ENCODE measurements around the gene CTDSPL. TPM values are rescaled to one million over a fixed set of nuclear protein-coding genes. Genes with fewer than 3 reads are reported as not detected.
"Not testable (repeated sequence)": the region's sequence is repeated elsewhere in the genome, so short reads cannot be mapped to it uniquely, and the experiment has no call there.

Gene CTDSPL, protein sequence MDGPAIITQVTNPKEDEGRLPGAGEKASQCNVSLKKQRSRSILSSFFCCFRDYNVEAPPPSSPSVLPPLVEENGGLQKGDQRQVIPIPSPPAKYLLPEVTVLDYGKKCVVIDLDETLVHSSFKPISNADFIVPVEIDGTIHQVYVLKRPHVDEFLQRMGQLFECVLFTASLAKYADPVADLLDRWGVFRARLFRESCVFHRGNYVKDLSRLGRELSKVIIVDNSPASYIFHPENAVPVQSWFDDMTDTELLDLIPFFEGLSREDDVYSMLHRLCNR
- 1 to 10 TPM; 1.1 to 1.7 (median 1.3) TPM for total RNA-seq

- Mint-ChIP-seq H3K36me3 (ENCODE audit: insufficient read depth) (no peaks in the 10 kb centered on the region), H3K27me3 (ENCODE audit: low read depth) (peaks cover 22% of the 10 kb centered on the region), H3K4me1 (ENCODE audit: low read depth) (peaks cover 17% of the 10 kb centered on the region), H3K9me3 (no peaks in the 10 kb centered on the region), H3K4me3 (peak within 1 kb of the TSS; percentile 81)
- ATAC-seq (peak; percentile 33 to 38), DNase-seq (no peak)
Measured at GRCh38 chr3:37861620-37862041, at the start of gene CTDSPL. Gene CTDSPL (plus strand): TSS chr3:37861880. CDS start chr3:37862200, 320 bp downstream.

DNA sequence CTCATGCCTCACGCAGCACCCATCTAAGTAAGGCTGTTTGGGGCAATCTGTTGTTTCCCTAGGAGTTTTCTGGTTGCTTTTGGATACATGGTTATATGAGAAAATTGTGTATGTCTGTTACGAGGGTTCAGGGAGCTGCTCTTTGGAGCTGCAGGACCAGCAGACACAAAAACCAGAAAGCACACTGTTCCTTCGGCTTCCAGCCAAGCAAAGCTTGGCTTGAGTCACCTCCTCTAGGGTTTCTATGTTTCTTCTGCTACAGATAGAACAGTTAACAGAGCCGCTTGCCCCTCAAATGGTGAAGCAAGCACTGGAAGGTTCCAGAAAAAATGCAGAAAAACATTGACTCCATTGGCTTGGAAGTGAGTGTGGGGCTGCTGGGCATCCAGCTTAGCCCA, 49.2 kb upstream of the CTDSPL start:
- H3K27me3 Mint-ChIP-seq (ENCODE audit: low read depth) = peaks cover 10% of the 10 kb centered on the region
- ATAC-seq (no peak), DNase-seq (no peak)
- no peak overlapping the region for H3K4me3 Mint-ChIP-seq
- H3K4me1 Mint-ChIP-seq (ENCODE audit: low read depth) = no peaks in the 10 kb centered on the region
- H3K36me3 Mint-ChIP-seq (ENCODE audit: insufficient read depth) = no peaks in the 10 kb centered on the region
- H3K9me3 Mint-ChIP-seq = no peaks in the 10 kb centered on the region

- H3K4me1 Mint-ChIP-seq (ENCODE audit: low read depth) = no peaks in the 10 kb centered on the region
- H3K4me3 Mint-ChIP-seq = no peak overlapping the region
- no peaks in the 10 kb centered on the region for H3K36me3 Mint-ChIP-seq (ENCODE audit: insufficient read depth)
- H3K9me3 Mint-ChIP-seq = no peaks in the 10 kb centered on the region
- no peak for DNase-seq
- H3K27me3 Mint-ChIP-seq (ENCODE audit: low read depth) = peaks cover 11% of the 10 kb centered on the region
- no peak for ATAC-seq
Measured at GRCh38 chr3:37813403-37813802, 48.3 kb upstream of the CTDSPL start.

- DNase-seq (no peak), ATAC-seq (no peak)
- peaks cover 11% of the 10 kb centered on the region for H3K27me3 Mint-ChIP-seq (ENCODE audit: low read depth)
- H3K4me3 Mint-ChIP-seq = no peak overlapping the region
- H3K36me3 Mint-ChIP-seq (ENCODE audit: insufficient read depth) = no peaks in the 10 kb centered on the region
- no peaks in the 10 kb centered on the region for H3K4me1 Mint-ChIP-seq (ENCODE audit: low read depth)
- H3K9me3 Mint-ChIP-seq = no peaks in the 10 kb centered on the region
Measured at GRCh38 chr3:37814547-37814946, 47.1 kb upstream of the CTDSPL start.

- not testable (repeated sequence) for H3K4me1 Mint-ChIP-seq (ENCODE audit: low read depth); H3K36me3 Mint-ChIP-seq (ENCODE audit: insufficient read depth); H3K9me3 Mint-ChIP-seq; DNase-seq; ATAC-seq; H3K4me3 Mint-ChIP-seq
- H3K27me3 Mint-ChIP-seq (ENCODE audit: low read depth) = peaks cover 11% of the 10 kb centered on the region
Measured at GRCh38 chr3:37815156-37815555, 46.5 kb upstream of the CTDSPL start.

DNA sequence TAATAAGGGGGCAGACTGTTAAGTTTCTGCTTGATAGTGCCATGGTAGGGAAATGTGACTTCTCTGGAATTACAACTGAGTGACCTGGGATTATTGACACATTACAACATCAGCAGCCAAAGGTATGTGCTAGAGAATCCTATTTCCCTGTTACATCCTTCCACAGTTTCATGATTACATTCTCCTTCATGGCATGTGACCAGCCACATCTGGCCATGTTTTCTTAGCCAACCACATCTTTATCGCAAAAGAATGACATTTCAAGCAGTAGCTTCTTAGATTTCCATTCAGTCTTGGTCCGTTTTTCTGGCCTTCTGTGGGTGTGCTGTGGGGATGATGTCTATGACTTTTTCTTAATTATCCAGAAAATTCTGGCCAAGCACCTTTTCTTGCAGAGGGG, 45.4 kb upstream of the CTDSPL start:
- Mint-ChIP-seq H3K27me3 (ENCODE audit: low read depth) (peaks cover 11% of the 10 kb centered on the region), H3K4me3 (no peak overlapping the region), H3K4me1 (ENCODE audit: low read depth) (no peaks in the 10 kb centered on the region), H3K36me3 (ENCODE audit: insufficient read depth) (no peaks in the 10 kb centered on the region), H3K9me3 (no peaks in the 10 kb centered on the region)
- no peak for DNase-seq
- no peak for ATAC-seq

- no peak for ATAC-seq
- Mint-ChIP-seq H3K4me3 (no peak overlapping the region), H3K9me3 (no peaks in the 10 kb centered on the region), H3K4me1 (ENCODE audit: low read depth) (no peaks in the 10 kb centered on the region), H3K36me3 (ENCODE audit: insufficient read depth) (no peaks in the 10 kb centered on the region), H3K27me3 (ENCODE audit: low read depth) (peaks cover 11% of the 10 kb centered on the region)
- DNase-seq = no peak
Measured at GRCh38 chr3:37819591-37819990, 42.1 kb upstream of the CTDSPL start.

DNA sequence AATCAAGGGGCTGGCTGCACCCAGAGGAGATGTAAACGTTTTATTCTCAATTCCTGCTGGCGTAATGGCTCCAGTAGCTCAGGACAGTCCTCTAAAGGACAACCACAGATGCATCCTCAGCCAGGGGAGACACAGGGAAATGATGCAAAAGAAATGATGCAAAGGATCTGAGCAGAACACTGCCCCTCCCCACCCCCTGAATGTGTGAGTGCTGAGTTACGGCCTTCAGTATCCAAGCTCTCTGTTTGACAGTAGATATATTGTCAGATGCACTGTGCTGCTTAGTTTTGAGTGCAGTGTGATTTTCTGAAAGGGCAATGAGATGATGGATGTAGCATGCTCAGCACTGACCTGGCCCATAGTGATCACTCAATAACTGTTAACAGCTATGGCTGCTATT, 41.4 kb upstream of the CTDSPL start:
- Mint-ChIP-seq H3K36me3 (ENCODE audit: insufficient read depth) (no peaks in the 10 kb centered on the region), H3K9me3 (no peaks in the 10 kb centered on the region), H3K4me3 (no peak overlapping the region), H3K4me1 (ENCODE audit: low read depth) (no peaks in the 10 kb centered on the region), H3K27me3 (ENCODE audit: low read depth) (peaks cover 11% of the 10 kb centered on the region)
- ATAC-seq (no peak), DNase-seq (no peak)

DNA sequence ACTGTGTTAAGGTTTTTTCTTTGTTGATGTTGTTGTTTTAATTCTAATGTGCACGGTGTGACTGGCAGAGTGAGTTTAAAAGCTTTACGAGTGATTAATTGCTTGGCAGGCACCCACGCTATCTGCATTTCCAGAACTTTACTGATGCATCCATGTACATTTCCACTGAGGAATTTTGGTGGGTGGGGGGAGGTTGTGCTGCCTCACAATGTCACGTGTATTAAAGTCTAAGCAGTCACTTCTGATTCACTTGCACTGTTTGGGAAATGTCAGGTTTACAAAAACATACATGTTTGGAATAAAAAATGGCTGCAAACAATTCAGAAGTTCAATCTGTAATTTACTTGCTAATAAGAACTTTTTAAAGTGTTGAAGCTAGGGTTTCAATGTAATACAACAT, 38.5 kb upstream of the CTDSPL start:
- Mint-ChIP-seq H3K4me3 (no peak overlapping the region), H3K36me3 (ENCODE audit: insufficient read depth) (no peaks in the 10 kb centered on the region), H3K4me1 (ENCODE audit: low read depth) (no peaks in the 10 kb centered on the region), H3K27me3 (ENCODE audit: low read depth) (peaks cover 9% of the 10 kb centered on the region), H3K9me3 (no peaks in the 10 kb centered on the region)
- no peak for ATAC-seq
- no peak for DNase-seq

- peaks cover 13% of the 10 kb centered on the region for H3K27me3 Mint-ChIP-seq (ENCODE audit: low read depth)
- no peaks in the 10 kb centered on the region for H3K9me3 Mint-ChIP-seq
- no peaks in the 10 kb centered on the region for H3K36me3 Mint-ChIP-seq (ENCODE audit: insufficient read depth)
- no peaks in the 10 kb centered on the region for H3K4me1 Mint-ChIP-seq (ENCODE audit: low read depth)
- ATAC-seq = no peak
- no peak overlapping the region for H3K4me3 Mint-ChIP-seq
- no peak for DNase-seq
Measured at GRCh38 chr3:37824090-37824953, 37.4 kb upstream of the CTDSPL start.

- no peak overlapping the region for H3K4me3 Mint-ChIP-seq
- ATAC-seq (no peak), DNase-seq (no peak)
- H3K9me3 Mint-ChIP-seq = no peaks in the 10 kb centered on the region
- no peaks in the 10 kb centered on the region for H3K36me3 Mint-ChIP-seq (ENCODE audit: insufficient read depth)
- no peaks in the 10 kb centered on the region for H3K4me1 Mint-ChIP-seq (ENCODE audit: low read depth)
- peaks cover 16% of the 10 kb centered on the region for H3K27me3 Mint-ChIP-seq (ENCODE audit: low read depth)
Measured at GRCh38 chr3:37824954-37825328, 36.7 kb upstream of the CTDSPL start.

DNA sequence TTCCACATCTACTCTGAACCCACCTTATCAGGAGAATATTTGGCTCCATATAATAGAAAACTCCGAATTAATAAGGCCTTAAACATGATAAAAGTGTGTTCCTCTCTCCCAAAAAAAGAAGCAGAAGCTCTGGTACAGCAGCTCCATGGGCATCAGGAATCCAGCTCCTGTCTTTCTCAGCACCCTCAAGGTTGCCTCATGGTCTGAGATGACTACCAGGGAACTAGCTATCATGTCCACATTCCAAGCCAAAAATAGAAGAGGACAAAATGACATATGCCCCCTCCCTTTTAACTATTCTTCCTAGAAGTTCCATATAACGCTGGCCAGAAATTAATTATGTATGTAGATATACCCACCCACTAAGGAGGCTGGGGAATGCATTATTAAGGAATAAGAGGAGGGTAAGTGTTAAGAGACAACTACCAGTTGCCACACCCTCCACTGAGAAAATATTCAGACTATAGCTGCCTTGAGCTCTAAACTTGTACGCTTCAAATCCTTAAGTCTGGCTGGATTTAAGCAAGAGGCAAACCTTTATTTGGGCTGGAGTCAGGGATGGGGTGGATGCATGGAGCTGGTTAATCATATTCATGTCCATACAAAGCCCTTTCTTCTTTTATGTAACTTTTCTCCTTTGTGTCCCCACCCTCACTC, 35.8 kb upstream of the CTDSPL start:
- Mint-ChIP-seq H3K9me3 (no peaks in the 10 kb centered on the region), H3K36me3 (ENCODE audit: insufficient read depth) (no peaks in the 10 kb centered on the region), H3K4me3 (no peak overlapping the region), H3K4me1 (ENCODE audit: low read depth) (no peaks in the 10 kb centered on the region), H3K27me3 (ENCODE audit: low read depth) (peaks cover 19% of the 10 kb centered on the region)
- DNase-seq = no peak
- ATAC-seq = no peak

DNA sequence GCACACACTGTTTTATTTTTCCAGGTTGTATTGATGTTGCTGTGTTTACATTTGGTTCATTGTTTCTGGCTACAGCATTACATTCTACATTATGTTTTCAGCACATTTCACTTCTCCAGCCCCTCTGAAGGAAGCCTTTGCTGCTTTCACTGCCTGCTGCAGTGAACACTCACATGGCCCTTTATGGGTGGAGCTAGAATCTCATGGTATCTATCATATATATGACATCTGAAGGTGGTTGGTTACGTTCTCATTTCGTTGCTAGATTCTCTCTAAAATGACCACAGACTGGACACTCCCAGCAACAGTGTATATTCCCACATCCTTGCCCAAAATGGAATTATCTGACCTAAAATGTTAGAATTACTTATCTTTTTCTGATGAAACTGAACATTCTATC, 35.2 kb upstream of the CTDSPL start:
- Mint-ChIP-seq H3K27me3 (ENCODE audit: low read depth) (peaks cover 19% of the 10 kb centered on the region), H3K4me3 (no peak overlapping the region), H3K36me3 (ENCODE audit: insufficient read depth) (no peaks in the 10 kb centered on the region), H3K9me3 (no peaks in the 10 kb centered on the region), H3K4me1 (ENCODE audit: low read depth) (no peaks in the 10 kb centered on the region)
- no peak for DNase-seq
- ATAC-seq = no peak

DNA sequence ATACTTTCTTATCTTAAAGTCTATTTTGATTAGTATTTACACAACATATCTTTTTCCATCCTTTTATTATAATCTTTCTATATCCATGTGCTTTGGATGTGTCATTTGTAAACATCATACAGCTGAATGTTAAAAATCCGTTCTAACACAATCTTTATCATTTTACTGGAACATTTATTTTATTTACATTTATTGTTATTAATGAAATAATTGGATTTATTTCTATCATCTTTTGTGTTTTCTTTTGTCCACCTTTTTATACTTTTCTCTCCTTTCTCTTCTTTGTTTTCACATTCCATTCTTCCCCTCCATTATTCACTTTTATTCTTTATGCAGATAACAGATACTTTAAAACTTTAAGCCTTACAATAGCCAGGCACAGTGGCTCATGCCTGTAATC, 34.7 kb upstream of the CTDSPL start:
- DNase-seq = no peak
- no peaks in the 10 kb centered on the region for H3K4me1 Mint-ChIP-seq (ENCODE audit: low read depth)
- H3K36me3 Mint-ChIP-seq (ENCODE audit: insufficient read depth) = no peaks in the 10 kb centered on the region
- no peak overlapping the region for H3K4me3 Mint-ChIP-seq
- peaks cover 19% of the 10 kb centered on the region for H3K27me3 Mint-ChIP-seq (ENCODE audit: low read depth)
- no peak for ATAC-seq
- no peaks in the 10 kb centered on the region for H3K9me3 Mint-ChIP-seq
